Measurements from ENCODE around the gene PASK. TPM values are rescaled to one million over a fixed set of nuclear protein-coding genes. Genes with fewer than 3 reads are reported as not detected.
"Not testable (repeated sequence)": the region's sequence is repeated elsewhere in the genome, so short reads cannot be mapped to it uniquely, and the experiment has no call there.

Gene PASK
- total RNA-seq, 1 experiment from 2014 or later = 51.6 TPM

- peaks cover 3% of the 10 kb centered on the region; the same call in 1 of the 2 replicates for H3K4me1 ChIP-seq (ENCODE audit: control insufficient read depth, insufficient read depth, low read length)
- in situ Hi-C loops (cut with HindIII; ENCODE audit: low pct_unique_long_range_greater_than_20kb, low sequenced_read_pairs) = no loop called here
- CTCF ChIA-PET = no interaction called here
- BruUV-seq (replicated peaks) = no TSS peak
- H3K27me3 ChIP-seq (ENCODE audit: control insufficient read depth, insufficient read depth, low read length) = no peaks in the 10 kb centered on the region
- DNase-seq (ENCODE audit: low read depth, low spot score) = no peak
- no peak for ATAC-seq
- no peaks in the 10 kb centered on the region for H3K36me3 ChIP-seq (ENCODE audit: control insufficient read depth, insufficient read depth, low read length)
- intact Hi-C loops (cut with micrococcal nuclease; ENCODE audit: unreplicated experiment) = no loop called here
- TF ChIP-seq POLR2AphosphoS5 (IDR thresholded peaks at IDR 0.05; ENCODE audit: low read depth, low read length) = no peak
- no peak for TF ChIP-seq CTCF (IDR thresholded peaks at IDR 0.05)
- TF ChIP-seq TCF7L2 (IDR thresholded peaks at IDR 0.05; ENCODE audit: low read depth, low read length) = no peak
- TF ChIP-seq SIN3A (IDR thresholded peaks at IDR 0.05; ENCODE audit: borderline replicate concordance, insufficient read depth, low read depth, low read length) = no peak
- TF ChIP-seq, protein P1, sequence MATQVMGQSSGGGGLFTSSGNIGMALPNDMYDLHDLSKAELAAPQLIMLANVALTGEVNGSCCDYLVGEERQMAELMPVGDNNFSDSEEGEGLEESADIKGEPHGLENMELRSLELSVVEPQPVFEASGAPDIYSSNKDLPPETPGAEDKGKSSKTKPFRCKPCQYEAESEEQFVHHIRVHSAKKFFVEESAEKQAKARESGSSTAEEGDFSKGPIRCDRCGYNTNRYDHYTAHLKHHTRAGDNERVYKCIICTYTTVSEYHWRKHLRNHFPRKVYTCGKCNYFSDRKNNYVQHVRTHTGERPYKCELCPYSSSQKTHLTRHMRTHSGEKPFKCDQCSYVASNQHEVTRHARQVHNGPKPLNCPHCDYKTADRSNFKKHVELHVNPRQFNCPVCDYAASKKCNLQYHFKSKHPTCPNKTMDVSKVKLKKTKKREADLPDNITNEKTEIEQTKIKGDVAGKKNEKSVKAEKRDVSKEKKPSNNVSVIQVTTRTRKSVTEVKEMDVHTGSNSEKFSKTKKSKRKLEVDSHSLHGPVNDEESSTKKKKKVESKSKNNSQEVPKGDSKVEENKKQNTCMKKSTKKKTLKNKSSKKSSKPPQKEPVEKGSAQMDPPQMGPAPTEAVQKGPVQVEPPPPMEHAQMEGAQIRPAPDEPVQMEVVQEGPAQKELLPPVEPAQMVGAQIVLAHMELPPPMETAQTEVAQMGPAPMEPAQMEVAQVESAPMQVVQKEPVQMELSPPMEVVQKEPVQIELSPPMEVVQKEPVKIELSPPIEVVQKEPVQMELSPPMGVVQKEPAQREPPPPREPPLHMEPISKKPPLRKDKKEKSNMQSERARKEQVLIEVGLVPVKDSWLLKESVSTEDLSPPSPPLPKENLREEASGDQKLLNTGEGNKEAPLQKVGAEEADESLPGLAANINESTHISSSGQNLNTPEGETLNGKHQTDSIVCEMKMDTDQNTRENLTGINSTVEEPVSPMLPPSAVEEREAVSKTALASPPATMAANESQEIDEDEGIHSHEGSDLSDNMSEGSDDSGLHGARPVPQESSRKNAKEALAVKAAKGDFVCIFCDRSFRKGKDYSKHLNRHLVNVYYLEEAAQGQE (IDR thresholded peaks at IDR 0.05; ENCODE audit: insufficient read depth in 1 of 2, low read depth in 2 of 2, low read length in 1 of 2) = no peak
- no peak overlapping the region for H3K27ac ChIP-seq (ENCODE audit: low read length)
- POLR2A ChIA-PET = interaction anchor here (0.7 kb wide), 1 partner anchor 33 kb away, joined by 5 read pairs; no protein-coding TSS in a partner anchor
- H3K4me3 ChIP-seq (ENCODE audit: low read depth in 2 of 2, low read length in 2 of 2) = no peak overlapping the region
- H3K9me3 ChIP-seq (ENCODE audit: control insufficient read depth, insufficient read depth, low read depth, low read length) = no peaks in the 10 kb centered on the region
Measured at GRCh38 chr2:241107031-241107783, 42.1 kb downstream of the PASK start.

GRCh38 chr2:241105641-241106040, 43.6 kb downstream of the PASK start:
- intact Hi-C loops (cut with micrococcal nuclease; ENCODE audit: unreplicated experiment) = no loop called here
- ChIA-PET CTCF (no interaction called here), POLR2A (no interaction called here)
- Histone ChIP-seq H3K4me3 (ENCODE audit: low read depth in 2 of 2, low read length in 2 of 2) (no peak overlapping the region), H3K27me3 (ENCODE audit: control insufficient read depth, insufficient read depth, low read length) (no peaks in the 10 kb centered on the region), H3K4me1 (ENCODE audit: control insufficient read depth, insufficient read depth, low read length) (peaks cover 9% of the 10 kb centered on the region), H3K9me3 (ENCODE audit: control insufficient read depth, insufficient read depth, low read depth, low read length) (no peaks in the 10 kb centered on the region), H3K36me3 (ENCODE audit: control insufficient read depth, insufficient read depth, low read length) (no peaks in the 10 kb centered on the region), H3K27ac (ENCODE audit: low read length) (no peak overlapping the region)
- TF ChIP-seq, protein P1 (IDR thresholded peaks at IDR 0.05; ENCODE audit: insufficient read depth in 1 of 2, low read depth in 2 of 2, low read length in 1 of 2) = no peak
- TF ChIP-seq CTCF (IDR thresholded peaks at IDR 0.05) (no peak), TCF7L2 (IDR thresholded peaks at IDR 0.05; ENCODE audit: low read depth, low read length) (no peak), POLR2AphosphoS5 (IDR thresholded peaks at IDR 0.05; ENCODE audit: low read depth, low read length) (no peak), SIN3A (IDR thresholded peaks at IDR 0.05; ENCODE audit: borderline replicate concordance, insufficient read depth, low read depth, low read length) (no peak)
- in situ Hi-C loops (cut with HindIII; ENCODE audit: low pct_unique_long_range_greater_than_20kb, low sequenced_read_pairs) = no loop called here
- BruUV-seq (replicated peaks) = no TSS peak
- ATAC-seq = no peak
- DNase-seq (ENCODE audit: low read depth, low spot score) = no peak

- H3K27ac ChIP-seq (ENCODE audit: low read length); ATAC-seq; H3K27me3 ChIP-seq (ENCODE audit: control insufficient read depth, insufficient read depth, low read length); H3K4me3 ChIP-seq (ENCODE audit: low read depth in 2 of 2, low read length in 2 of 2); in situ Hi-C loops (cut with HindIII; ENCODE audit: low pct_unique_long_range_greater_than_20kb, low sequenced_read_pairs); intact Hi-C loops (cut with micrococcal nuclease; ENCODE audit: unreplicated experiment); H3K4me1 ChIP-seq (ENCODE audit: control insufficient read depth, insufficient read depth, low read length); BruUV-seq (replicated peaks); DNase-seq (ENCODE audit: low read depth, low spot score); CTCF ChIA-PET; H3K36me3 ChIP-seq (ENCODE audit: control insufficient read depth, insufficient read depth, low read length); H3K9me3 ChIP-seq (ENCODE audit: control insufficient read depth, insufficient read depth, low read depth, low read length): not testable (repeated sequence)
- POLR2A ChIA-PET = interaction anchor here (0.6 to 0.7 kb wide), 2 partner anchors 22 to 128 kb away, joined by 7 to 10 read pairs; no protein-coding TSS in a partner anchor
Measured at GRCh38 chr2:241104611-241105010, 44.7 kb downstream of the PASK start.
